Loucy (cell line): ENCODE data around the gene BEND5.

ENCODE experiments used
- EZH2phosphoT487 ChIP-seq: fragments of 200-600 bp; IDR thresholded peaks from 2 replicates; pipeline ENCODE4 v1.6.1; 2018; ENCODE audit warnings: antibody characterized with exemption, mild to moderate bottlenecking, moderate library complexity, borderline replicate concordance
- TF ChIP-seq, protein P1 (sequence below): fragments of 200-600 bp; sonication (generic); conservative IDR thresholded peaks from 2 replicates; pipeline ENCODE4 v1.5.1; 2014; ENCODE audit warnings: mild to moderate bottlenecking, antibody characterized with exemption, low read length

- TF ChIP-seq, protein P1, sequence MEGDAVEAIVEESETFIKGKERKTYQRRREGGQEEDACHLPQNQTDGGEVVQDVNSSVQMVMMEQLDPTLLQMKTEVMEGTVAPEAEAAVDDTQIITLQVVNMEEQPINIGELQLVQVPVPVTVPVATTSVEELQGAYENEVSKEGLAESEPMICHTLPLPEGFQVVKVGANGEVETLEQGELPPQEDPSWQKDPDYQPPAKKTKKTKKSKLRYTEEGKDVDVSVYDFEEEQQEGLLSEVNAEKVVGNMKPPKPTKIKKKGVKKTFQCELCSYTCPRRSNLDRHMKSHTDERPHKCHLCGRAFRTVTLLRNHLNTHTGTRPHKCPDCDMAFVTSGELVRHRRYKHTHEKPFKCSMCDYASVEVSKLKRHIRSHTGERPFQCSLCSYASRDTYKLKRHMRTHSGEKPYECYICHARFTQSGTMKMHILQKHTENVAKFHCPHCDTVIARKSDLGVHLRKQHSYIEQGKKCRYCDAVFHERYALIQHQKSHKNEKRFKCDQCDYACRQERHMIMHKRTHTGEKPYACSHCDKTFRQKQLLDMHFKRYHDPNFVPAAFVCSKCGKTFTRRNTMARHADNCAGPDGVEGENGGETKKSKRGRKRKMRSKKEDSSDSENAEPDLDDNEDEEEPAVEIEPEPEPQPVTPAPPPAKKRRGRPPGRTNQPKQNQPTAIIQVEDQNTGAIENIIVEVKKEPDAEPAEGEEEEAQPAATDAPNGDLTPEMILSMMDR = no peak
- no peak for TF ChIP-seq EZH2phosphoT487
Observed at GRCh38 chr1:48679859-48680258, 96.8 kb downstream of the BEND5 start.
